Skeletal muscle satellite cell (primary cell): ENCODE measurements around the gene JAK3.
A peak's percentile ranks its signal among the peaks of the same experiment; 100 is the strongest.

Experiments used
- H3K27me3 ChIP-seq: 2 replicates; pipeline ENCODE4 v1.7.0; 2013; ENCODE audit warnings: low read length; ENCODE audit not compliant: control insufficient read depth, insufficient read depth
- H3K36me3 ChIP-seq: 2 replicates; pipeline ENCODE4 v1.7.0; 2013; ENCODE audit warnings: mild to moderate bottlenecking, control low read depth, low read length; ENCODE audit not compliant: insufficient read depth
- H3K4me1 ChIP-seq: 2 replicates; pipeline ENCODE4 v1.7.0; 2013; ENCODE audit warnings: low read length; ENCODE audit not compliant: control insufficient read depth, insufficient read depth
- H3K4me2 ChIP-seq: 2 replicates; pipeline ENCODE4 v1.7.0; 2013; ENCODE audit warnings: mild to moderate bottlenecking, low read length
- H3K4me3 ChIP-seq: 2 replicates; pipeline ENCODE4 v1.7.0; 2013; ENCODE audit warnings: low read length
- H3K9ac ChIP-seq: 2 replicates; pipeline ENCODE4 v1.7.0; 2013; ENCODE audit warnings: mild to moderate bottlenecking, low read depth, low read length, moderate library complexity
- H3K9me3 ChIP-seq: replicated peaks from 2 replicates; pipeline ENCODE4 v1.7.0; 2013; ENCODE audit warnings: mild to moderate bottlenecking, control low read depth, low read length

Gene JAK3

DNA sequence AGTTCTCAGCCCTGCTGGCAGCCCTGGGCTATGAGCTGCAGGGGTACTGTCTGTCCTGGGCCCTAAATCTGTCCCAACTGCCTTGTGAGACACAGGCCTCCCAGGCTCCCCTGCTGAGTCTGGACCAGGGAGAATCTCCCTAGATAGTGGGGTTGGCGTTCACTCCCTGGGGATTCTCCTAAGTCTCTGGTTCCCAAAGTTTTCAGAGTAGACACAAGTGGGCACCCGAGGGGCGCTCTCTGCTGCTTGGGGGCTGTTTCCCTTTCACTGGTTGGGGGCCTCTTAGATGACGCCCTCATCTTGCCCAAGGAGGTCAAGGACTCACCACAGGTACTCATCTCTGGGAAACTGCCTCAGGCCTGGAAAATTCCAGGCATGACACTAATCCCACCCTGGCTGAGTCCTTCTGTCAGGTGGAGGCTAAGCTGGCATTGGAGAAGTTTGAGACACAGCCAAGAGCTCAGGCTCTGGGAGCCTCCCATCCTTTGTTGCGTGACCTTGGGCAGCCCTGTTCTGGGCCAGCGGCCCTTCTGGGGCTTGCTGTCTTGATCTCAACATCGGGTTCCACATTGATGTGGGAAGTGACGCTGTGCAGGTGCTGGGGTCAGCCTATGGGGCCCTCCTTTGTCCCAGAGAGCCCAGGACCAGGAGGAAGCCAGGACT lies 15.9 kb upstream of the JAK3 start:
- H3K36me3 ChIP-seq, result peaks cover 58% of the 10 kb centered on the region
- no peaks in the 10 kb centered on the region for H3K9me3 ChIP-seq
- no peak overlapping the region for H3K9ac ChIP-seq
- no peak overlapping the region for H3K4me3 ChIP-seq
- peaks cover 17% of the 10 kb centered on the region for H3K4me1 ChIP-seq
- peaks cover 5% of the 10 kb centered on the region for H3K27me3 ChIP-seq
- H3K4me2 ChIP-seq, result no peak overlapping the region

DNA sequence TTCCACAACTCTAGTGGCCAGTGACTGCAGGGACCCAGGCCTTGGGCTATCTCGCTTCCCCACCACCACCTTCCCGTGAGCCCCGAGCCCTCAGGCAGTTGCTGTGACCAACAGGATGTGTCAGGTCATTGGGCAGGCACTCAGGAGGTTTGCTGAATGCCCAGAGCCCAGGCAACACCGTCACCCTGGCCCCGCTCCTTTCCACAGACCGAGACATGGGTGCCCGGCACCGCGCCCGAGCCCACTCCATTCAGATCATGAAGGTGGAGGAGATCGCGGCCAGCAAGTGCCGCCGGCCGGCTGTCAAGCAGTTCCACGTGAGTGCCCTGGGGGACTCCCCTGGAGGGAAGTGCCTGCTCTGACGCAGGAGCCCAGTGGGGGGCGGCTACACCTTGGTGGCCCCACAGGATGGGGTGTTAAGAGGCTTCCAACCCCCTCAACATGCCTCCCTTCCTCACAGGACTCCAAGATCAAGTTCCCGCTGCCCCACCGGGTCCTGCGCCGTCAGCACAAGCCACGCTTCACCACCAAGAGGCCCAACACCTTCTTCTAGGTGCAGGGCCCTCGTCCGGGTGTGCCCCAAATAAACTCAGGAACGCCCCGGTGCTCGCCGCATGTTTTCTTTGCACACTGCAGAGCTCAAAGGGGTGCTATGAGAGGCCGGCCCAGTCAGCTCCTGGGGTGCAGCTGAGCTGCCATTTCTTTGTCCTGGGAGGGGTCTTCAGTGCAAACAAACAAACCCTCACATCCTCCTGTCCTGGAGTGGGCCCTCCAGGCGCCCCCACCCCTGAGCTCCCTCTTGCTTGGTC lies 15.1 kb upstream of the JAK3 start:
- Histone ChIP-seq H3K4me2 (no peak overlapping the region), H3K4me1 (peaks cover 17% of the 10 kb centered on the region), H3K4me3 (no peak overlapping the region), H3K36me3 (peaks cover 58% of the 10 kb centered on the region), H3K27me3 (no peaks in the 10 kb centered on the region), H3K9me3 (no peaks in the 10 kb centered on the region), H3K9ac (no peak overlapping the region)

DNA sequence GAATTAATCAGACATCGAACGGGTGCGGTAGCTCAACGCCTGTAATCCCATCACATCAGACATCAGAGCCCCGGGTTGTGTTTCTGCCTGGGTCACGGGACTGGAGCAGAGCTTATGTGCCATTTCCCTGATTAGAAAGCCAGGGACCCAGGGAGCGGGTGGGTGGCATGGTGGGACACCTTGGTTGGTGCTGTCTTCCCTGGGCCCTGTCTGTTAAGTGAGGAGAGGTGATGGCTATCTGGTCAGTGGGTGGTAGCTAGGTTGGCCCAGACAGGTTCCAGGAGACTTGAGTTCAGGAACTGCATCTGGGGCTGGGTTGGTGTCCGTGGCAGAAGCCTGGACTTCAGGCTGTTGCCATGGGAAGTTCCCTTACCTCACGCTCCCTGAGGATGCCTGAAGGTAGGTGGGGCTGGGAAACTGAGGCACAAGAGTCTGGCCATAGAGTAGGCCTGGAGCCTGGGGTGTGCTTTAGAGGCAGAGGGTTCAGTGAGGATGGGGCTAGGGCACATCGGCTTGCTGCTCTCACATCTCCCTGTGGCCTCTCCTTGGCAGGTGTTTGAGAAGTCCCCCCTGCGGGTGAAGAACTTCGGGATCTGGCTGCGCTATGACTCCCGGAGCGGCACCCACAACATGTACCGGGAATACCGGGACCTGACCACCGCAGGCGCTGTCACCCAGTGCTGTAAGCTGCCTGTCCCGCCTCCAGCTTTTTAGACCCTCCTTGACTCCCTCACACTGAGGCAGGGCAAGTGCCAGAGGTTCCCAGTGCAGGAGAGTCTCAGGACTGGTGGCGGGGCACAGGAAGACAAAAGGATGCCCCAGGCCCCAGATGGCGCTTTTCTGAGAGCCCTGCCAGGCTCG lies 14.0 kb upstream of the JAK3 start:
- peak overlapping the region; percentile 97 for H3K9ac ChIP-seq
- H3K4me2 ChIP-seq, result peak overlapping the region; percentile 94
- peaks cover 17% of the 10 kb centered on the region for H3K4me1 ChIP-seq
- H3K9me3 ChIP-seq, result no peaks in the 10 kb centered on the region
- peaks cover 58% of the 10 kb centered on the region for H3K36me3 ChIP-seq
- H3K27me3 ChIP-seq, result no peaks in the 10 kb centered on the region
- peak overlapping the region; percentile 91 for H3K4me3 ChIP-seq

DNA sequence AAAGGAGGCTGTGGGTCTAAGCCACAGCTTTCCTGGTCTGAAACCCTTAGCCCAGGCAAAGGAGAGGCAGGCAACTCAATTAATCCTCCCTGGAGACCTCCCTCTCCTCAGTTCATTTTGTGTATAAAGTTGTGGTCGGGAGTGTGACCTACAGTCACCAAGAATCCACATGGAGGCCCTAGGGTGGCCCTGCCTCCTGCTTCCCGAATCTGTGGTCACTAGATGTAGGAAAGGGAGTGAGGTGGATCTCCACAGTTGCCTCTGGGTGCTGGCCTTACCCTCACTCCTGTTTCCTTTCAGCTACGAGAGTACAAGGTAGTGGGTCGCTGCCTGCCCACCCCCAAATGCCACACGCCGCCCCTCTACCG lies 13.2 kb upstream of the JAK3 start:
- H3K27me3 ChIP-seq, result no peaks in the 10 kb centered on the region
- H3K4me3 ChIP-seq, result peak overlapping the region; percentile 91
- H3K36me3 ChIP-seq, result peaks cover 58% of the 10 kb centered on the region
- H3K9ac ChIP-seq, result peak overlapping the region; percentile 97
- H3K4me1 ChIP-seq, result peaks cover 17% of the 10 kb centered on the region
- H3K9me3 ChIP-seq, result no peaks in the 10 kb centered on the region
- H3K4me2 ChIP-seq, result peak overlapping the region; percentile 94

DNA sequence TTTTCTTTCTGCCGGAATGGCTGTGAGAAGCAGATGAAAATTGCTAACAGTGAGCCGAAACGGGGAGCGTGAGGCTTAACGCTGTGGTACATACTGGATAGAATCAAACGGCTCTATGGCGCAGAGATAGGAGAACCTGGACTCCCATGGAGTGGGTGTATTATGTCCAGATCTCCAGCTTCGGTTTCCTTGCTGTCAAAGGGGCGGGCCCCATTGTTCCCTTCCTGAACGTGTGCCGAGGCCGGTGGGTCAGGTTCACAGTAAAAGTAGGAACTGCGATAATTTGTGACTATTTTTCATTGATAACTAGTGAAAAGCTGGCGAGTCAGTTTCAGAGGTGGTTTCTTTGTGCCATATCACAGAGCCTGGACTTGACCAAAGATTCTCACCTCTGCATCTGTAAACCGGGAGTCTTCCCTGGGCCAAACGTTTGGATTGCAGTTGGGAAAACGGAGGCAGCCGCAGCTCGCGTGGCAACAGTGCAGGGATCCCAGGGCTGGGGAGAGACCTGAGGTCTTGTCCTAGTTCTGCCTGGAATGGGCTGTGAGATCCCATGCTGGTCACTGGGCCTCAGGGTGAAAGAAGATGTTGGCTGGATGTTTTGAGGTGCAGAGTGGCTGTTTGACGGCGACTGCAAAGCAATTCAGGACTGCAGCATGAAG lies 12.7 kb upstream of the JAK3 start:
- Histone ChIP-seq H3K4me1 (peaks cover 17% of the 10 kb centered on the region), H3K4me2 (peak overlapping the region; percentile 94), H3K9me3 (no peaks in the 10 kb centered on the region), H3K4me3 (peak overlapping the region; percentile 91), H3K27me3 (no peaks in the 10 kb centered on the region), H3K36me3 (peaks cover 54% of the 10 kb centered on the region), H3K9ac (peak overlapping the region; percentile 97)

DNA sequence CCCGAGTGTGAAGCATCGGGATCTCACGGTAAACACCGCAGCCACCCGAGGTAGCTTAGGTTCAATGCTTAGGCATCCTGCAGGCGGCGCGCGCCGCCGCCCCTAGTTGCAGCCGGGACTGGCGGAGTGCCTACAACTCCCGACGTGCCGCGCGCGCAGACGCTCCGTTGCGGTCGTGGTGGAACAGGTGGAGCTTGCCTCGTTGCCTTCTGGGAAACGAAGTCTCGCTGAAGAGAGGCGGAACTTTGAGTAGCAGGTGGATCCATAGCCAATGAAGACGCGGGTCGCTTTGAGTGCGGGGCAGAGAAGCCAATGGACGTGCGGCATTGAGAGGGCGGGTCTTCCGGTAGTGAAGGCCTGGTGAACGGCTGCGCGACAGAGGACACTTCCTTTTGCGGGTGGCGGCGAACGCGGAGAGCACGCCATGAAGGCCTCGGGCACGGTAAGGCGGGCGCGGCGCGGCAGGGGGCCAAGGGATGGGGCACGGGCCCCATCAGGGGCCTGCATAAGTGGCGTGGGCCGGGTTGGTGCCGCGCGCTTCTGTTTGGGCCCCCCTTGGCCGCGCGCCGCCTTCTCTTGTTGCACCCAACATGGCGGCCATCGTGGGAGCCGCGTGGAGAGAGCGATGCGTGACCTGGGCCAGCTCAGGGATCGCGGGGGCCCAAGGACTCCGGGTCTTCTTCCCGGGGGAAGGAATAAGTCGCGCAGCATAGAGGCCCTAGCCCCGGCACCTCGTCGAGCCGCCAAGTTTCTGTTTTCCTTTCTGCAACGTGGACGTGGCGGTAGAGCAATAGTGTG lies 11.9 kb upstream of the JAK3 start, which contains the start of gene RPL18A:
RPL18A (plus strand) TSS at position 378 of the 798 bp plus-strand sequence; CDS start at position 425, 47 bp downstream.
- H3K4me1 ChIP-seq, result peaks cover 17% of the 10 kb centered on the region
- H3K4me3 ChIP-seq, result peak within 1 kb of the TSS; percentile 91
- H3K4me2 ChIP-seq, result peak within 1 kb of the TSS; percentile 94
- H3K9me3 ChIP-seq, result no peaks in the 10 kb centered on the region
- no peaks in the 10 kb centered on the region for H3K27me3 ChIP-seq
- peaks cover 47% of the 10 kb centered on the region for H3K36me3 ChIP-seq
- peak within 1 kb of the TSS; percentile 97 for H3K9ac ChIP-seq

DNA sequence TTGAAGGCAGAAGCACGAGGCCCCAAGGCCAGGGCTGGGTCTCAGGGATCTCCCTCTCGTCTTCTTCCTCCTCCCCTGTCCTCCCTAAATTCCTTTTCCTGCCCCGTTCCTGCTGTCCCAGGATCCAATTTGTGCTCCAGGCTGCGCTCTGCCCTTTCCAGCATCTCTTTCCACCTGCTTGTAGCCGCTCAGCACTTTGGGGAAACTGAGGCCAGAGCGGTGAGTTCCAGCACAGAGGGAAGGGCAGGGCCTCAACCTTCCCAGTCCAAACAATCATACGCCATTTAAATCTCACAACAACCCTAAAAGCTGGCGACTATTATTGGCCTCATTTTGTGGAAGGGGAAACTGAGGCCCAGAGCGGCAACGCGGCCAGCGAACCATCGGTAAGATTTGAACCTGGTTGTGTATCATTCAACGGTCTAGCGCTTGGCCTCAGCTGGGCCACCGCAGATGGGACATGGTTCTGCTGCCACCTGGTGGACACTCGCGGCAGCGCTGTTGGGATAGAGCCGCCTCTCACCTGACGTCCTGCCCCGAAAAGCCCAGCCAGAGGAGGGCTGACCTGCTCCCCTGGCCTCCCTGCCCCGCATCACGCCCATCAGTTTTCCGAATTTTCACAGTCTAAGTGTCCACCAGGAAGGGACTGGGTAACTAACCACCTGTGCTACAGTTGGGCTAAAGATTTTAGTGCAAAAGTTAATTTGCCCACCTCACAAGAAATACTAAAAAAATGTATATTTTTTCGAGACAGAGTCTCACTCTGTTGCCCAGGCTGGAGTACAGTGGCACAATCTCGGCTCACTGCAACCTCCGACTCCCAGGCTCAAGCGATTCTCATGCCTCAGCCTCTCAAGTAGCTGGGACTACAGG lies 7.7 kb upstream of the JAK3 start:
- Histone ChIP-seq H3K4me3 (no peak overlapping the region), H3K9ac (no peak overlapping the region), H3K4me1 (peaks cover 8% of the 10 kb centered on the region), H3K4me2 (no peak overlapping the region), H3K27me3 (no peaks in the 10 kb centered on the region), H3K9me3 (no peaks in the 10 kb centered on the region), H3K36me3 (peaks cover 5% of the 10 kb centered on the region)

DNA sequence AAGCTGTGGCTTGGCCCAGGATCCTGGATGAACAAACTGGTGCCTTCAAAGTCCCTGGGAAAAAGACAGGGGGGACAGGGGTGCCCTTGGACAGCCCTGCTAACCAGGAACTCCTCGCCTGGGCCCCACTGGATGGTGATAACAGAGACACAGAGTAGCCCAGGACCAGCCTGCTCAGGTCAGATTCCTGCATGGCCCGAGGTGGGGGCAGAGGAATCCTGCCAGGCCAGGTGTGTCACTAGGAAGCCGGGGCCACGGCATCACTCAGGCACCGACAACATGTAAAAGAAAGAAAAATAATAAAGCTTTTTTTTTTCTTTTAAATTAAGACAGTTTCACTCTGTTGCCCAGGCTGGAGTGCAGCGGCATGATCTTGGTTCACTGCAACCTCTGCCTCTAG lies 6.3 kb upstream of the JAK3 start:
- Histone ChIP-seq H3K4me2 (no peak overlapping the region), H3K9me3 (no peaks in the 10 kb centered on the region), H3K9ac (no peak overlapping the region), H3K4me3 (no peak overlapping the region), H3K36me3 (no peaks in the 10 kb centered on the region), H3K4me1 (peaks cover 10% of the 10 kb centered on the region), H3K27me3 (no peaks in the 10 kb centered on the region)

DNA sequence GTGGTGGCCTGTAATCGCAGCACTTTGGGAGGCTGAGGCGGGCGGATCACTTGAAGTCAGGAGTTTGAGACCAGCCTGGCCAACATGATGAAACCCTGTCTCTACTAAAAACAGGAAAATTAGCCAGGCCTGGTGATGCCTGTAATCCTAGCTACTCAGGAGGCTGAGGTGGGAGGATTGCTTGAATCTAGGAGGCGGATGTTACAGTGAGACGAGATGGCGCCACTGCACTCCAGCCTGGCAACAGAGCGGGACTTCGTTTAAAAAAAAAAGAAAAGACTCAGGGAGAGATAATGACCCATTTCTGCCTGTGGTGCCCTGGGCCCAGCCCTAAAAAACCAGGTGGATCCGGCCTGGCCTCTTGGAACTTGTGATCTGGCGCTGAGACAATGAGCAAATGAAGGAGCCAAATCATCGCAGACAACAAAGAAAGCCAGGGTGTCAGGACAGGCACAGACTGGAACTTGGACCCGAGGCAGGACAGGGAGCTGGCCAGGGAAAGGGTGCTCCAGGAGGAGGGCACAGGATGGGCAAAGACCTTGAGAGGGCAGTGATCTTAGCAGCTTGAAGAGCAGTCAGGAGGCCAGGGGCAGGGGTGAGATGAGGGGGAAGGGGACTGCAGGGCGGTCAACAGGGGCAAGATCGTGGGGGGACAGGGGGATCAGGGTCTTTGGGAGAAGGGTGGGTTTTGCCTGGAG lies 962 bp upstream of the JAK3 start:
- H3K9me3 ChIP-seq, result no peaks in the 10 kb centered on the region
- peaks cover 11% of the 10 kb centered on the region for H3K27me3 ChIP-seq
- no peak overlapping the region for H3K4me3 ChIP-seq
- no peaks in the 10 kb centered on the region for H3K36me3 ChIP-seq
- no peak overlapping the region for H3K4me2 ChIP-seq
- peaks cover 8% of the 10 kb centered on the region for H3K4me1 ChIP-seq
- no peak overlapping the region for H3K9ac ChIP-seq
